ENCODE data around the gene ITGB4. TPM values are rescaled to one million over a fixed set of nuclear protein-coding genes. Genes with fewer than 3 reads are reported as not detected.

Gene ITGB4
- polyA plus RNA-seq, 1 of the 3 experiments (the other 2 are of a cell fraction) = 7.0 TPM

DNA sequence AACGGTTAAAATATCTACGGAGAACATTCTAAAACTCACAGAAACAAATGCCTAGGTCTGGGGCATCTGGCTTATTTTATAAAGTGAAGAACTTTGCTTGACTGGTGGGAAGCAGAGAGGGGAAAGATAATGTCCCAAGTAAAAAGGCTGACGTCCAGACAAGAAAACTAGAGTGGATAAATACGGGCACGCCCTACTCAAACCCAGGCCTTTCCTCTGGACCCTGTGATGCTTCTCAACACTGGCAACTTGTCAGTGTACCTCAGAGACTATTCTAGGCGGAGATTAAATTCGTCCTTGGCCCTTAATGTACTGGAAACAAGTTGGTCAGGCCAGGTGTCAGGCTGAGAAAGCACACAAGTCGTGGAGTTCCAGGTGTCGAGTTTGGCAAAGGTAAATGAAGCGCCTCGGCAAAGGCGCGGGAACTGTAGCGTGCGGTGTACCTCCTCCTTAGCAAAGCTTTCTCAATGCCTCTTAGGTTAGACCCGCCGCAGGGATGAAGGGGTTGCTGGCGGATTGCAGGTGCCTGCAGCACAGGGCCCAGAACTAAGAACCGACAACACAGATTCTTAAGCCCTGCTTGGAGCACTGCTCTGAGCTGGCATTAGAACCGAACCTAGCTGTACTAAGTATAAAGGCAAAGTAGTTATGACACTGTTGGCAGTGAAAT is 62.7 kb downstream of the ITGB4 start:
- TF ChIP-seq RAD21 (IDR thresholded peaks at IDR 0.05; ENCODE audit: low read length) = no peak
- TF ChIP-seq JUND (IDR thresholded peaks at IDR 0.05) = no peak
- no peak for TF ChIP-seq FOXJ3 (CRISPR knock-in tag; IDR thresholded peaks at IDR 0.05)
- no peak for TF ChIP-seq SMC3 (IDR thresholded peaks at IDR 0.05; ENCODE audit: low read depth, low read length)
- TF ChIP-seq, protein P1, sequence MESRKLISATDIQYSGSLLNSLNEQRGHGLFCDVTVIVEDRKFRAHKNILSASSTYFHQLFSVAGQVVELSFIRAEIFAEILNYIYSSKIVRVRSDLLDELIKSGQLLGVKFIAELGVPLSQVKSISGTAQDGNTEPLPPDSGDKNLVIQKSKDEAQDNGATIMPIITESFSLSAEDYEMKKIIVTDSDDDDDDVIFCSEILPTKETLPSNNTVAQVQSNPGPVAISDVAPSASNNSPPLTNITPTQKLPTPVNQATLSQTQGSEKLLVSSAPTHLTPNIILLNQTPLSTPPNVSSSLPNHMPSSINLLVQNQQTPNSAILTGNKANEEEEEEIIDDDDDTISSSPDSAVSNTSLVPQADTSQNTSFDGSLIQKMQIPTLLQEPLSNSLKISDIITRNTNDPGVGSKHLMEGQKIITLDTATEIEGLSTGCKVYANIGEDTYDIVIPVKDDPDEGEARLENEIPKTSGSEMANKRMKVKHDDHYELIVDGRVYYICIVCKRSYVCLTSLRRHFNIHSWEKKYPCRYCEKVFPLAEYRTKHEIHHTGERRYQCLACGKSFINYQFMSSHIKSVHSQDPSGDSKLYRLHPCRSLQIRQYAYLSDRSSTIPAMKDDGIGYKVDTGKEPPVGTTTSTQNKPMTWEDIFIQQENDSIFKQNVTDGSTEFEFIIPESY (IDR thresholded peaks at IDR 0.05; ENCODE audit: borderline replicate concordance, low read depth) = no peak
- TF ChIP-seq, protein P2, sequence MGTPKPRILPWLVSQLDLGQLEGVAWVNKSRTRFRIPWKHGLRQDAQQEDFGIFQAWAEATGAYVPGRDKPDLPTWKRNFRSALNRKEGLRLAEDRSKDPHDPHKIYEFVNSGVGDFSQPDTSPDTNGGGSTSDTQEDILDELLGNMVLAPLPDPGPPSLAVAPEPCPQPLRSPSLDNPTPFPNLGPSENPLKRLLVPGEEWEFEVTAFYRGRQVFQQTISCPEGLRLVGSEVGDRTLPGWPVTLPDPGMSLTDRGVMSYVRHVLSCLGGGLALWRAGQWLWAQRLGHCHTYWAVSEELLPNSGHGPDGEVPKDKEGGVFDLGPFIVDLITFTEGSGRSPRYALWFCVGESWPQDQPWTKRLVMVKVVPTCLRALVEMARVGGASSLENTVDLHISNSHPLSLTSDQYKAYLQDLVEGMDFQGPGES (IDR thresholded peaks at IDR 0.05; ENCODE audit: low read depth, low read length) = no peak
- no peak for TF ChIP-seq NRF1 (IDR thresholded peaks at IDR 0.05; ENCODE audit: low read depth, low read length)
- TF ChIP-seq ELF1 (IDR thresholded peaks at IDR 0.05) = no peak
- no peak for TF ChIP-seq RXRA (IDR thresholded peaks at IDR 0.05; ENCODE audit: borderline replicate concordance, low read depth)
- no peak for TF ChIP-seq YY1 (IDR thresholded peaks at IDR 0.05; ENCODE audit: low read depth)
- TF ChIP-seq, protein P3, sequence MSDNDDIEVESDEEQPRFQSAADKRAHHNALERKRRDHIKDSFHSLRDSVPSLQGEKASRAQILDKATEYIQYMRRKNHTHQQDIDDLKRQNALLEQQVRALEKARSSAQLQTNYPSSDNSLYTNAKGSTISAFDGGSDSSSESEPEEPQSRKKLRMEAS (IDR thresholded peaks at IDR 0.05; ENCODE audit: low read depth) = no peak
- no peak for TF ChIP-seq EZH2phosphoT487 (IDR thresholded peaks at IDR 0.05; ENCODE audit: borderline replicate concordance, low read depth)
- no peak for TF ChIP-seq RCOR1 (IDR thresholded peaks at IDR 0.05; ENCODE audit: low read length)
- TF ChIP-seq, protein P4, sequence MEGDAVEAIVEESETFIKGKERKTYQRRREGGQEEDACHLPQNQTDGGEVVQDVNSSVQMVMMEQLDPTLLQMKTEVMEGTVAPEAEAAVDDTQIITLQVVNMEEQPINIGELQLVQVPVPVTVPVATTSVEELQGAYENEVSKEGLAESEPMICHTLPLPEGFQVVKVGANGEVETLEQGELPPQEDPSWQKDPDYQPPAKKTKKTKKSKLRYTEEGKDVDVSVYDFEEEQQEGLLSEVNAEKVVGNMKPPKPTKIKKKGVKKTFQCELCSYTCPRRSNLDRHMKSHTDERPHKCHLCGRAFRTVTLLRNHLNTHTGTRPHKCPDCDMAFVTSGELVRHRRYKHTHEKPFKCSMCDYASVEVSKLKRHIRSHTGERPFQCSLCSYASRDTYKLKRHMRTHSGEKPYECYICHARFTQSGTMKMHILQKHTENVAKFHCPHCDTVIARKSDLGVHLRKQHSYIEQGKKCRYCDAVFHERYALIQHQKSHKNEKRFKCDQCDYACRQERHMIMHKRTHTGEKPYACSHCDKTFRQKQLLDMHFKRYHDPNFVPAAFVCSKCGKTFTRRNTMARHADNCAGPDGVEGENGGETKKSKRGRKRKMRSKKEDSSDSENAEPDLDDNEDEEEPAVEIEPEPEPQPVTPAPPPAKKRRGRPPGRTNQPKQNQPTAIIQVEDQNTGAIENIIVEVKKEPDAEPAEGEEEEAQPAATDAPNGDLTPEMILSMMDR (IDR thresholded peaks at IDR 0.05) = no peak
- TF ChIP-seq FOXM1 (IDR thresholded peaks at IDR 0.05; ENCODE audit: low read depth) = no peak
- Histone ChIP-seq H2AFZ (ENCODE audit: low read depth) (peak overlapping the region; percentile 90), H3K27me3 (ENCODE audit: insufficient read depth) (no peaks in the 10 kb centered on the region), H4K20me1 (ENCODE audit: insufficient read depth) (peaks cover 6% of the 10 kb centered on the region), H3K9me3 (no peaks in the 10 kb centered on the region), H3K4me3 (ENCODE audit: low read depth in 2 of 2, low read length in 1 of 2) (peak overlapping the region; percentile 65 to 72), H3K27ac (ENCODE audit: low read depth in 2 of 2, low read length in 1 of 2) (peak overlapping the region; percentile 91 to 98), H3K9ac (peak overlapping the region; percentile 94), H3K9me2 (no peaks in the 10 kb centered on the region), H3K79me2 (ENCODE audit: insufficient read depth) (peaks cover 44% of the 10 kb centered on the region), H3K4me1 (ENCODE audit: control insufficient read depth in 1 of 2, insufficient read depth in 2 of 2, low read depth in 1 of 2, low read length in 1 of 2) (peaks cover 16 to 20% of the 10 kb centered on the region in 2 experiments), H3K4me2 (peak overlapping the region; percentile 88), H3F3A (replicated peaks; ENCODE audit: insufficient read depth) (peaks cover 37% of the 10 kb centered on the region), H3K36me3 (replicated peaks in 1 of 2; ENCODE audit: control insufficient read depth in 1 of 2, insufficient read depth in 2 of 2, low read length in 1 of 2) (peaks cover 0 to 6% of the 10 kb centered on the region in 2 experiments)
- 69% methylated on average over 20 of the region's 20 CpGs for WGBS (ENCODE audit: low lambda C conversion rate)
- ChIA-PET CTCF (interaction anchor here (0.6 to 10.3 kb wide), 40 partner anchors 8 to 230 kb away, joined by 3 to 121 read pairs (median 7); partner anchors contain the start of genes GALK1, MRPL38, RECQL5 and SAP30BP), POLR2A (interaction anchor here (0.8 to 4.0 kb wide), 12 partner anchors 9 to 72 kb away, joined by 3 to 47 read pairs (median 4); partner anchors contain the start of genes GALK1 and WBP2)
- DNase-seq = no peak

Data from SK-N-SH (cell line).